ENCODE results near the gene TEX48.

TEX48 gene

DNA sequence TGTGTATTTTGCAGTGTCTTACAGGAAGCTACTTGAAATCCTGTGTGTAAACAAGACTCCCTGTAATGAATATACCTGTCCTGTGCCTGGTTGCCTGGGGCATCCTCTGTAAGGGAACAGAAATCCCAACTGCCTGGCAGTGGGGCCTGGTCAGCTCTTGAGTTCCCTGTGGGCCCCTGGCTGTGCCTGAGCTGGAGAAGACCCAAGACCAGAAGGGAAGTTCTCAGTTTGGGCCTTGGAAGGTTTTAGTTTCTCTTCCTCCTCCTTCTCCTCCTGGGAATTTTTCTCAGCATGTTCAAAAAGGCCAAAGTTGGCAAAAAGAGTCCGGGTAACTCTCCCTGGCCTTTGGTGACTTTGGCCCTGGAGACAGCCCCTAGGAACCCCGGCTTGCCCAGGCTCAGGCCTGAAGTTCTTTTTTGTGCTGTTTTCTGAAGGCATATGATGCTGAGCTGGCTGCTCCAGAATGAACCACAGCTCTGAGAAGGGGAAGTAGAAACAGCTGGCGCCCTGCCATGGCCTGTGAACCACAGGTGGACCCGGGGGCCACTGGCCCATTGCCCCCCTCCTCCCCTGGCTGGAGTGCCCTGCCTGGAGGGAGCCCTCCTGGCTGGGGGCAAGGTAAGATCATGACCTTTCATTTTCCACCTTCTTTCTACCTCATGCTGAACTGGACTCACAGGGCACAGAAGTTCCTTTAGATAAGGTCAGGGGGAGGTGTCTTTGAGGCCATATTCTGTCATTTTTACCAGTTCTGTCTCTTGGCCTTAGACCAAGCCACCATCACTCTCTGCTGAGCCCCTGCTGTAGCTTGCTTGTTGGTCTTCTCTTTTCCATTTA is 65.1 kb downstream of the TEX48 start:
- DNase-seq: no peak
